GM12865 (cell line): Measurements from ENCODE around the gene FADS3.

ENCODE experiments used
- DNase-seq: peaks from one replicate; pipeline ENCODE4 v3.0.0; 2010; ENCODE audit warnings: low read depth
- H3K4me3 ChIP-seq: 2 replicates; pipeline ENCODE4 v1.5.1; 2011; ENCODE audit warnings: mild to moderate bottlenecking, low read depth, low read length, control low read depth
- CTCF ChIP-seq: IDR thresholded peaks from 2 replicates; pipeline ENCODE4 v1.5.1; 2011; ENCODE audit warnings: low read length, control low read depth, low read depth, inconsistent platforms; ENCODE audit not compliant: insufficient read depth; ENCODE audit errors: missing control alignments

FADS3 gene

GRCh38 chr11:61871158-61871597 is 20.2 kb downstream of the FADS3 start:
- peak; percentile 71 for DNase-seq
- H3K4me3 ChIP-seq = no peak overlapping the region
- peak; percentile 95 for TF ChIP-seq CTCF

- no peak overlapping the region for H3K4me3 ChIP-seq
- no peak for DNase-seq
- no peak for TF ChIP-seq CTCF
Observed at GRCh38 chr11:61870541-61871031, 20.8 kb downstream of the FADS3 start.

GRCh38 chr11:61869708-61870451 is 21.5 kb downstream of the FADS3 start:
- no peak for DNase-seq
- no peak overlapping the region for H3K4me3 ChIP-seq
- TF ChIP-seq CTCF = no peak

GRCh38 chr11:61869429-61869707 is 22.0 kb downstream of the FADS3 start:
- no peak for DNase-seq
- H3K4me3 ChIP-seq = no peak overlapping the region
- TF ChIP-seq CTCF = no peak

GRCh38 chr11:61868571-61869428 is 22.5 kb downstream of the FADS3 start:
- TF ChIP-seq CTCF = no peak
- H3K4me3 ChIP-seq = no peak overlapping the region
- no peak for DNase-seq

- no peak for TF ChIP-seq CTCF
- H3K4me3 ChIP-seq = no peak overlapping the region
- no peak for DNase-seq
Observed at GRCh38 chr11:61866958-61867343, 24.4 kb downstream of the FADS3 start.
